ENCODE data around the gene AGO1. TPM values are rescaled to one million over a fixed set of nuclear protein-coding genes. Genes with fewer than 3 reads are reported as not detected.
"Not testable (repeated sequence)": the region's sequence is repeated elsewhere in the genome, so short reads cannot be mapped to it uniquely, and the experiment has no call there.

The AGO1 gene
- total RNA-seq, 1 donor = 16.4 TPM

DNA sequence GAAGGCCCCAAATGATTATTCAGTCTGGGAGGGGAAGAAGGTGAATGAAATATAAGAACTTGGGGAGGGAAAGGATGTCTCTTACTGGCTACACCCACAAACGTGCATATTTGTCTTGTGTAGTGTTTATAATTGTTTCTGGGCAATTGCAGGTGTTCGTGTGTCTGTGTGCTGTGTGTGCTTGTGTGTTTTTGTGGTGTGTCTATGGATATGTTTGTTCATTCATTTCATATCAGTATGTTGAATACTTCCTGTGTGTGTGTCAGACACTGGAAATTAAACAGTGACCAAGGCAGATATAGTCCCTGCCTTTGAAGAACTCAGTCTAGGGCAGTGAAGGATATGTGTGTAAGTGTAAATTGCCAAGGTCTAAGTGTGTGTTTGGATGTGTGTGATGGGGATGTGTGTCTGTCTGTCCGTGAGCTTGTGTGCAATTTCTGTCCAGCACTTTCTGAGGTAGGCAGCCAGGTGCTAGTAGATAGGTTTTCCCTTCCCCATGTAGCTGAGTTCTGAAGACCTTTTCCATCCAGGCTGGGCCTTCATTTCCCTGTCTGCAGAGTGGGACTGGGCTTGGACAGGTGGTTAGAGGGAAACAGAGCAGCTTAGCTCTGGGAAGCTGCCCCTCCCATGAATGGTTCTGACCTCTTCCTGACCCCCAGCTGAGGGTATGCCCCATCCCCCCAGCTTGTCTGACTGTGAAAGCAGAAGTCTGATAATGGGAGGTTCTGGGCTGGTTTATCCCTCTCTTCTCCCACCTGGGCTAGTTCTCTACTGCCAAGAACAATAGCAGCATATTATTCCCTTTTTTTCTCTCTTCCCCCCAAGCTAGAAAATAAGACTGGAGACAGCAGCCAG, 3.8 kb downstream of the AGO1 start:
- no peak overlapping the region for H3K4me3 ChIP-seq (ENCODE audit: low read depth, low read length)
- DNase-seq (ENCODE audit: low read depth) = no peak
- no peak for TF ChIP-seq CTCF (IDR thresholded peaks at IDR 0.05; ENCODE audit: insufficient read depth, low read depth, low read length)

- DNase-seq (ENCODE audit: low read depth) = no peak
- no peak for TF ChIP-seq CTCF (IDR thresholded peaks at IDR 0.05; ENCODE audit: insufficient read depth, low read depth, low read length)
- no peak overlapping the region for H3K4me3 ChIP-seq (ENCODE audit: low read depth, low read length)
Measured at GRCh38 chr1:35887508-35887907, 4.5 kb downstream of the AGO1 start.

- no peak for TF ChIP-seq CTCF (IDR thresholded peaks at IDR 0.05; ENCODE audit: insufficient read depth, low read depth, low read length)
- DNase-seq (ENCODE audit: low read depth) = no peak
- H3K4me3 ChIP-seq (ENCODE audit: low read depth, low read length) = no peak overlapping the region
Measured at GRCh38 chr1:35888255-35888654, 5.2 kb downstream of the AGO1 start.

GRCh38 chr1:35888981-35889380, 6.0 kb downstream of the AGO1 start:
- H3K4me3 ChIP-seq (ENCODE audit: low read depth, low read length); DNase-seq (ENCODE audit: low read depth): not testable (repeated sequence)

DNA sequence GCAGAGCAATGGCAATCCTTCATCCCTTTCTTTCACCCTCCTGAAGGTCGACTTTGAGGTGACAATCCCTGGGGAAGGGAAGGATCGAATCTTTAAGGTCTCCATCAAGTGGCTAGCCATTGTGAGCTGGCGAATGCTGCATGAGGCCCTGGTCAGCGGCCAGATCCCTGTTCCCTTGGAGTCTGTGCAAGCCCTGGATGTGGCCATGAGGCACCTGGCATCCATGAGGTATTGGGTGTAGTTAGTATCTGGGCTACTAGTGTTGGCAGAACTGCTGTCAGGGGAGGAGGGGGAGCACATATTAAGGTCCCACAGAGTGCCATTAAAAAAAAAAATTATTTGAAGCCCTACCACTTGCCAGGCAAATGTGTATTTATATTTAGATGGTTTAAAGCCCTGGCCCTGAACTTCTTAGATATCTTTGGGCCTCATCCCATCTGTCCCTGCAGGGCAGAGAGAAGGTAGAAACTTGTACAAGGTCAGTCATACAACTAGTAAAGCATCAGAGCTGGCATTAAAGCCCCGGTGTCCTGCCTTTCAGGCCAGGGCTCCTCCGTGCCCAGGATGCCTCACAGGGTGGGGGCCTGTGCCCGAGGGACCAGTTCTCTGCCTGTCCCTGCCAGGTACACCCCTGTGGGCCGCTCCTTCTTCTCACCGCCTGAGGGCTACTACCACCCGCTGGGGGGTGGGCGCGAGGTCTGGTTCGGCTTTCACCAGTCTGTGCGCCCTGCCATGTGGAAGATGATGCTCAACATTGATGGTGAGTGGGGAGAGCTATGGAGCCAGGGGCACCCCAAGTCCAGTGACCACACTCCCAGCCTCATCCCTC, 10.3 kb downstream of the AGO1 start:
- TF ChIP-seq CTCF (IDR thresholded peaks at IDR 0.05; ENCODE audit: insufficient read depth, low read depth, low read length) = no peak
- DNase-seq (ENCODE audit: low read depth) = no peak

GRCh38 chr1:35894183-35894582, 11.2 kb downstream of the AGO1 start:
- TF ChIP-seq CTCF (IDR thresholded peaks at IDR 0.05; ENCODE audit: insufficient read depth, low read depth, low read length) = no peak
- DNase-seq (ENCODE audit: low read depth) = peak; percentile 56
- H3K4me3 ChIP-seq (ENCODE audit: low read depth, low read length) = no peak overlapping the region

More for the DNA sequence above, 10.3 kb downstream of the AGO1 start:
- H3K4me3 ChIP-seq (ENCODE audit: low read depth, low read length) = no peak overlapping the region

GRCh38 chr1:35894656-35895055, 11.6 kb downstream of the AGO1 start:
- DNase-seq (ENCODE audit: low read depth) = no peak

More at GRCh38 chr1:35894656-35895055, 11.6 kb downstream of the AGO1 start:
- no peak for TF ChIP-seq CTCF (IDR thresholded peaks at IDR 0.05; ENCODE audit: insufficient read depth, low read depth, low read length)
- H3K4me3 ChIP-seq (ENCODE audit: low read depth, low read length) = no peak overlapping the region

Measured in fibroblast of villous mesenchyme (primary cell).